ENCODE results near the gene EXOC5.

DNA sequence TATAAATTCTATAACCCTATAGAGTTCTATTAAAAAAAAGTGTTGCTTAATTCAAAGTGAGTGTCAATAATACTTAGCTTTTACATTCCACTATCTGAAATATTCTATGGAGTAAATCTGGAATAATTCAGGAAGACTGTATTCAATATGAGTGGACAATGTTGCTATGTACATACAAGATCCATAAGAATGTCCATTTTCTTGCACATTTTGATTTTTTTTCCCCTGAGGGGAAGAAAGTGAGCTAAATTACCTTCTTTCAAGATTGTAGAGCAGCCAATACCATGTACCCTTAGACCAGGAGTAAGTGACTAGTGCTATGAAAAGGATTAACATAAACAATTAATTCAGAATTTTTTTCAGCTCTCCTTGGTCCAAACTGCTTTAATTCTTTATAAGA, 25.4 kb downstream of the EXOC5 start:
- TF ChIP-seq, protein P1, sequence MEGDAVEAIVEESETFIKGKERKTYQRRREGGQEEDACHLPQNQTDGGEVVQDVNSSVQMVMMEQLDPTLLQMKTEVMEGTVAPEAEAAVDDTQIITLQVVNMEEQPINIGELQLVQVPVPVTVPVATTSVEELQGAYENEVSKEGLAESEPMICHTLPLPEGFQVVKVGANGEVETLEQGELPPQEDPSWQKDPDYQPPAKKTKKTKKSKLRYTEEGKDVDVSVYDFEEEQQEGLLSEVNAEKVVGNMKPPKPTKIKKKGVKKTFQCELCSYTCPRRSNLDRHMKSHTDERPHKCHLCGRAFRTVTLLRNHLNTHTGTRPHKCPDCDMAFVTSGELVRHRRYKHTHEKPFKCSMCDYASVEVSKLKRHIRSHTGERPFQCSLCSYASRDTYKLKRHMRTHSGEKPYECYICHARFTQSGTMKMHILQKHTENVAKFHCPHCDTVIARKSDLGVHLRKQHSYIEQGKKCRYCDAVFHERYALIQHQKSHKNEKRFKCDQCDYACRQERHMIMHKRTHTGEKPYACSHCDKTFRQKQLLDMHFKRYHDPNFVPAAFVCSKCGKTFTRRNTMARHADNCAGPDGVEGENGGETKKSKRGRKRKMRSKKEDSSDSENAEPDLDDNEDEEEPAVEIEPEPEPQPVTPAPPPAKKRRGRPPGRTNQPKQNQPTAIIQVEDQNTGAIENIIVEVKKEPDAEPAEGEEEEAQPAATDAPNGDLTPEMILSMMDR (IDR thresholded peaks at IDR 0.05): no peak
- TF ChIP-seq POLR2A (IDR thresholded peaks at IDR 0.05): no peak

Data from uterus (tissue), 2 donors.